ENCODE measurements around the gene DHODH. TPM values are rescaled to one million over a fixed set of nuclear protein-coding genes. Genes with fewer than 3 reads are reported as not detected.
"Not testable (repeated sequence)": the region's sequence is repeated elsewhere in the genome, so short reads cannot be mapped to it uniquely, and the experiment has no call there.

The DHODH gene
- total RNA-seq, 1 donor, result 3.3 TPM

DNA sequence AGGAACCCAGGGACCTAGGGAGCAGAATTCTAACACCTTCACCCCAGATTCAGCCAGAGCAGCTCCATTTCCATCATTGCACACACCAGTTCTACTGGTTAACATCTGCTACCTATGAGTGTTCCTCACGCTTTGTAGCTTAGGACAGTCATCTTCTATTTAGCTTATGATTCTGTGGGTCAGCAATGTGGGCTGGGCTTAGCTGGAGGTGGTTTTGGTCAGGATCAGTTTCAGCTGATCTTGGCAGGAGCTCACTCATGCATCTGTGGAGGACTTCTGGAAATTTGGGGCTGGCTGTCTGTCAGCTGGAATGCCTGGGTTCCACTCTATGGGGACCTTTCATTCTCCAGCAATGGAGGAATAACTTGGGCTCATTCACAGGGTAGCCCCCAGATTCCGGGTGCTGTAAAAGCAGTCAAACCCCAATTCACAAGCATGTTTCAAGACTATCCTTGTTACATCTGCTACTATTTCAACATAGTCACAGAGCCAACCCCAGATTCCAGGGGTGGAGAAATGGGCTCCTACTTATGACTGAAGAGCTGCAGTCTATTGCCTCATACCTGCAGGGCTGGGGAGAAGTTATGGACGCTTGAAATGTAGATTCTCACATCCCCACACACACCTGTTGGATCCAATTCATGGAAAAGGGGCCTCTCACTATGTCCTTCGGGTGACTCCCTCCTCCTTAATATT, 42.4 kb downstream of the DHODH start:
- DNase-seq (ENCODE audit: low read depth), result no peak
- no peak overlapping the region for H3K4me3 ChIP-seq (ENCODE audit: low read depth, low read length)
- TF ChIP-seq, protein P1, sequence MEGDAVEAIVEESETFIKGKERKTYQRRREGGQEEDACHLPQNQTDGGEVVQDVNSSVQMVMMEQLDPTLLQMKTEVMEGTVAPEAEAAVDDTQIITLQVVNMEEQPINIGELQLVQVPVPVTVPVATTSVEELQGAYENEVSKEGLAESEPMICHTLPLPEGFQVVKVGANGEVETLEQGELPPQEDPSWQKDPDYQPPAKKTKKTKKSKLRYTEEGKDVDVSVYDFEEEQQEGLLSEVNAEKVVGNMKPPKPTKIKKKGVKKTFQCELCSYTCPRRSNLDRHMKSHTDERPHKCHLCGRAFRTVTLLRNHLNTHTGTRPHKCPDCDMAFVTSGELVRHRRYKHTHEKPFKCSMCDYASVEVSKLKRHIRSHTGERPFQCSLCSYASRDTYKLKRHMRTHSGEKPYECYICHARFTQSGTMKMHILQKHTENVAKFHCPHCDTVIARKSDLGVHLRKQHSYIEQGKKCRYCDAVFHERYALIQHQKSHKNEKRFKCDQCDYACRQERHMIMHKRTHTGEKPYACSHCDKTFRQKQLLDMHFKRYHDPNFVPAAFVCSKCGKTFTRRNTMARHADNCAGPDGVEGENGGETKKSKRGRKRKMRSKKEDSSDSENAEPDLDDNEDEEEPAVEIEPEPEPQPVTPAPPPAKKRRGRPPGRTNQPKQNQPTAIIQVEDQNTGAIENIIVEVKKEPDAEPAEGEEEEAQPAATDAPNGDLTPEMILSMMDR (IDR thresholded peaks at IDR 0.05; ENCODE audit: insufficient read depth, low read length), result no peak

DNA sequence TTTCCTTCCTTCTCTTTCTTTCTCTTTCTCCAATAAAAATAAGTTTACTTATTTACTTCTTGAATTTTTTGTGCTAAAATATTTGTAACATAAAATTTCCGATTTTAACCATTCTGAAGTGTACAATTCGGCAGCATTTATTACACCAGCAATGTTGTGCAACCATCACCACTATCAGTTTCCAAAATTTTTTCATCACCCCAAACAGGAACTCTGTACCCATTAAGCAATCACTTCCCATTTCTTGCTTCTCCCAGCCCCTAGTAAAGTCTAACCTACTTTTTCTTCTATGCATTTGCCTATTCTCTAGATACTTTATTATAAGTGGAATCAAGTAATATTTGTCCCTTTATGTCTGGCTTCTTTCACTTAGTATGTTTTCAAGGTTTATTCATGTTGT, 43.3 kb downstream of the DHODH start:
- no peak overlapping the region for H3K4me3 ChIP-seq (ENCODE audit: low read depth, low read length)
- TF ChIP-seq, protein P1 (IDR thresholded peaks at IDR 0.05; ENCODE audit: insufficient read depth, low read length), result no peak
- DNase-seq (ENCODE audit: low read depth), result no peak

DNA sequence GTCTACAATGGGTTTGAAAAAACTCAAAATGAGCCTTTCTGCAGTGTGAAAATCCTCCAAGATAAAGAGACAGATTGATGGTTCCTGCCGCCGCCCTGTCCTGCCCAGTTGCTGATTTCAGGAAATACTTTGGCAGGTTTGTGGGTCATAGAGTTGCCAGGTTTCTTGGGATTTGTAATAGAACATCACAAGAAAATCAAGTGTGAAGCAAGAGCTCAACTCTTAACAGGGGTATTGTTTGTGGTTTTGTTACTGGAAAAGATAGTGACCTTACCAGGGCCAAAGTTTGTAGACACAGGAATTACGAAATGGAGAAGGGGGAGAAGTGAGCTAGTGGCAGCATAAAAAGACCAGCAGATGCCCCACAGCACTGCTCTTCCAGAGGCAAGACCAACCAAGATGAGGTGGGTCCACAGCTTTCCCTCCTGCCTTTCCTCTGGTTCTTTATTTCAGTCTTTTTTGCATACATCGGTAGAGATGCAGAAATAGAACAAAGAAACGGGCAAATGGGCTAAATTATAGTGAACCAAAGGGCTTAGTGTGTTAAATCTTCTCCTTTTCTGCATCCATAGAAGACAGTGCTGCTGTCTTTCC, 45.8 kb downstream of the DHODH start, which contains the start of gene HP:
TSS of gene HP (plus strand) at position 252 of the 594 bp plus-strand sequence. CDS start at position 400, 148 bp downstream.
- DNase-seq (ENCODE audit: low read depth), result peak; percentile 5
- H3K4me3 ChIP-seq (ENCODE audit: low read depth, low read length), result not testable (repeated sequence)

DNA sequence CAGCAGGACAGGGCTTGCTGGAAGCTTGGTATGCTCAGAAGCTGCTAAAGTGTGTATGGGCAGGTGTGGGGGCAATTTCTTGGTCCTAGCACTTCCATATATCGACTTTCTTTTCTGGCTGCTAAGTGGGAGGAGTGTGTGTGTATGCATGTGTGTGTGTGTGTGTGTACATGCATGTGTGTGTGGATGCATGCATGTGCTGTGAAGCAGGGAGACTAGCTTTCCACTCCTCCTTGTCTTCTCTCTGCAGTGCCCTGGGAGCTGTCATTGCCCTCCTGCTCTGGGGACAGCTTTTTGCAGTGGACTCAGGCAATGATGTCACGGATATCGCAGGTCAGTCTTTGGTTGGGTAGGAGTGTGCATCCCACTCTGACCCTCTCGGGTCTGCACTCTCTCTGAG, 47.4 kb downstream of the DHODH start:
- no peak for DNase-seq (ENCODE audit: low read depth)
- TF ChIP-seq, protein P1 (IDR thresholded peaks at IDR 0.05; ENCODE audit: insufficient read depth, low read length), result no peak
- H3K4me3 ChIP-seq (ENCODE audit: low read depth, low read length), result no peak overlapping the region

DNA sequence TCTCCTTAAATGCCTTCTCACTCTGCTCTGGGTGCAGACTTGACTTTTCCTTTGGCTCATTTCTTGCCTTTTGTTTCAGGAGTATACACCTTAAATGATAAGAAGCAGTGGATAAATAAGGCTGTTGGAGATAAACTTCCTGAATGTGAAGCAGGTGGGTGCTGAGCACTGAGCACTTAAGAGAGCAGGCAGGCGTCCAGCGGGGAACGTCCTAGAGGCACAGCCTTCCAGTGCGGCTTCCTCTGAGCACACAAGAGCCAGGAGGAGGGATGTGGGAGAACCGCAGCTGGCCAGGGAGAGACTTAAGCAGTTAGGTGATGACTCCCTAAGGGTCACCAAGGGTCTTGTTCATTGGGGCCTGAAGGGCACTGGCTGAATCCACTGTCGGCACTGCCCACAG, 48.8 kb downstream of the DHODH start:
- DNase-seq (ENCODE audit: low read depth); H3K4me3 ChIP-seq (ENCODE audit: low read depth, low read length): not testable (repeated sequence)

DNA sequence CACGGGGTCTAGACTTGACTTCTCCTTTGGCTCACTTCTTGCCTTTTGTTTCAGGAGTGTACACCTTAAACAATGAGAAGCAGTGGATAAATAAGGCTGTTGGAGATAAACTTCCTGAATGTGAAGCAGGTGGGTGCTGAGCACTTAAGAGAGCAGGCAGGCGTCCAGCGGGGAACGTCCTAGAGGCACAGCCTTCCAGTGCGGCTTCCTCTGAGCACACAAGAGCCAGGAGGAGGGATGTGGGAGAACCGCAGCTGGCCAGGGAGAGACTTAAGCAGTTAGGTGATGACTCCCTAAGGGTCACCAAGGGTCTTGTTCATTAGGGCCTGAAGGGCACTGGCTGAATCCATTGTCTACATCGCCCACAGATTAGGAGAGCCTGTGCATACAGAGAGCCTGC, 50.5 kb downstream of the DHODH start:
- not testable (repeated sequence) for H3K4me3 ChIP-seq (ENCODE audit: low read depth, low read length); DNase-seq (ENCODE audit: low read depth)

DNA sequence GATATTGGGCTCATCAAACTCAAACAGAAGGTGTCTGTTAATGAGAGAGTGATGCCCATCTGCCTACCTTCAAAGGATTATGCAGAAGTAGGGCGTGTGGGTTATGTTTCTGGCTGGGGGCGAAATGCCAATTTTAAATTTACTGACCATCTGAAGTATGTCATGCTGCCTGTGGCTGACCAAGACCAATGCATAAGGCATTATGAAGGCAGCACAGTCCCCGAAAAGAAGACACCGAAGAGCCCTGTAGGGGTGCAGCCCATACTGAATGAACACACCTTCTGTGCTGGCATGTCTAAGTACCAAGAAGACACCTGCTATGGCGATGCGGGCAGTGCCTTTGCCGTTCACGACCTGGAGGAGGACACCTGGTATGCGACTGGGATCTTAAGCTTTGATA, 51.9 kb downstream of the DHODH start:
- TF ChIP-seq, protein P1 (IDR thresholded peaks at IDR 0.05; ENCODE audit: insufficient read depth, low read length), result no peak
- no peak for DNase-seq (ENCODE audit: low read depth)

DNA sequence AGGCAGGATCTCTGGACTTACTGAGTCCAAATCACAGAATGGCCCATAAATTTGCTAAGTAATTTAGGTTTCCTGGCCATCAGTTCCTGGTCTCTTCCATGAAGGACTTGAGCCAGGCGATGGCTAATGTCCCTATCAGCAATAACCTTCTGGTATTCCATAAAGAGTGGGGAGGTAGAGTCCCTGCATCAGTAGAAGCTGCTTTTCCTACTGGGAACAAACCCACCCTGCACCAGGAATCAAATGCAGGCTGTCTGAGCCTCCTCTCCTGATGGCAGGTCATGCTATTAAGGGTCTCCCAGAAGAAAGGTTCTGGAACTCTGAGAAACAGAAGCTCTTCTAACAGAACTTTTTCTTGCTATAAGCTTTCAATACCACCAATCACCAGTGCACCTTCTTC, 53.0 kb downstream of the DHODH start:
- TF ChIP-seq, protein P1 (IDR thresholded peaks at IDR 0.05; ENCODE audit: insufficient read depth, low read length), result no peak
- DNase-seq (ENCODE audit: low read depth), result no peak
- H3K4me3 ChIP-seq (ENCODE audit: low read depth, low read length), result no peak overlapping the region

More for the DNA sequence above, 51.9 kb downstream of the DHODH start:
- H3K4me3 ChIP-seq (ENCODE audit: low read depth, low read length), result no peak overlapping the region

Measured in fibroblast of the aortic adventitia (primary cell).